ENCODE results near the gene TRAPPC6A.
"Not testable (repeated sequence)": the region's sequence is repeated elsewhere in the genome, so short reads cannot be mapped to it uniquely, and the experiment has no call there.

TRAPPC6A gene

DNA sequence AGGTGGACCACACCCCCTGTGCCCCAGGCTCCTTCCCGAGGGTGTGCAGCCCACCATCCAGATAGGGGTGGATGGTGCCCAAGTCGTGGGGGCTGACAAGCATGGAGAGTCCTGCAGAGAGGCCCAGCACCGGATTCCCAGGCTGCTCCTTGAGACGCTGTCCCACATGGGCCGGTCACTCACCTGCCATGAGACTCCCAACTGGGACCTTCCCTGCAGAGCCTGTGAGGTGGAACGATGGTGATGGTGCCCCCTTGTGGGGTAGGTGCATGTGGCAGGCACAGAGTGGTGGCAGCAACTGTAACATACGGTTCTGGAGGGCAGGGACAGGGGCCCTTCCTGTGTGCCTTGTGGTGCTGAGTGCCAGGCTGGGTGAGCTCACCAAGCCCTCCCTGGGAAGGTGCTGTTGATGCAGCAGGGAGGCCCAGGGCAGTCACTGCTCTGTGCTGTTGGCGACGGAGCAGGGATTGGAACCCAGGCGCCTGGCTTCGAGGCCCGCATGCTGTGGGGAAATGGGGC is 52.0 kb downstream of the TRAPPC6A start:
- DNase-seq = no peak

DNA sequence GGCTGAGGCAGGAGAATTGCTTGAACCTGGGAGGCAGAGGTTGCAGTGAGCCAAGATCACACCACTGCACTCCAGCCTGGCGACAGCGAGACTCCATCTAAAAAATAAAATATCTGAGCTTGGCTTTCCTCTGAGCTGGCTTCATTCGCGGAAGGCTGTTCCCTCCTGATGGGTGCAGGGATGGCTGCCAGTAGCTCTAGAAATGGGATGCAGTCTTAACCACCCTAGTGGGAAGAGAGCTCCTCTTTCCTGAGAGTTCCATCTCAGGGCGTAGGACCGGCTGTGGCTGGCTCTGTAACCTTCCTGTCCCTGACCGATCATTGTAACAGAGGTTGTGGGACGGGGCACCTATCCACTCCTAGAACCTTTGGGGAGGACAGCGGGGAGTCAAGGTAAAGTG is 52.7 kb downstream of the TRAPPC6A start:
- no peak for DNase-seq

DNA sequence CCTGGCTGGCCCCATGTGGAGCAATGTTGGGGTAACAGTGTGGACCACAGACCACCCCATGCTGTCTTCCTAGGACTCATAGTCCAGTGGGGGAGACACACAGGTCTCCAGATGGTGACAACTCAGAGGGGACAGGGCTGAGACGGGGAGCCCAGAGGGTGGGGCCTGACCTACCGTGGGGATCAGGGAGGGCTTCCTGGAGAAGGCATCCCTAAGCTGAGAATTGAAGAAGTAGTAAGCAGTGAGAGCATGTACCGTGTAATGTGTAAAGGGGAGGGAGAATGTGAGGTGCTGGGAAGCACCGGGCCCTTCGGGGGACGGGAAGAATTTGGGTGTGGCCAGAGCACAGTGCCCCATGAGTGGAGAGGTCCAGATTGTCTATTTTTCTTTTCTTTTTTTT is 54.0 kb downstream of the TRAPPC6A start:
- DNase-seq = no peak

DNA sequence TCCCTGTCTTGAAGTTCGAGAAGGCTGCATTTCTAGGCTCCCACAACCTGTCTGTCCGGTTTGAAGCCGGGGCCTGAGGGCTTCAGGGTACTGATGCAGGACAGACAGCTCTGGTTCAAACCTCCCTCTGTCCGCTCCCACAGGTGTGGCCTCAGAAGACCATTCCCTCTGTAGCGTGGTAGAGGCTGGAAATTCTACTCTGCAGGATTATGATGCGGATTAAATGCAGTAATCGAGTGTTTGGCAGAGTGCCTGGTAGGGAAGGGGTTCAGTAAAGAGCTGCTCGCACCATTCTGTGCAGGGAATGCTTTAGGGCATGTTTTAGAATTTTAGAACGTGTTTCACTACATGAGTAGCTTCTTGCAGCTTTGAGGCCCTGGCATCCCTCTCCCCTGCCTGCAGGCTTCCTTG is 54.6 kb downstream of the TRAPPC6A start:
- DNase-seq = no peak

DNA sequence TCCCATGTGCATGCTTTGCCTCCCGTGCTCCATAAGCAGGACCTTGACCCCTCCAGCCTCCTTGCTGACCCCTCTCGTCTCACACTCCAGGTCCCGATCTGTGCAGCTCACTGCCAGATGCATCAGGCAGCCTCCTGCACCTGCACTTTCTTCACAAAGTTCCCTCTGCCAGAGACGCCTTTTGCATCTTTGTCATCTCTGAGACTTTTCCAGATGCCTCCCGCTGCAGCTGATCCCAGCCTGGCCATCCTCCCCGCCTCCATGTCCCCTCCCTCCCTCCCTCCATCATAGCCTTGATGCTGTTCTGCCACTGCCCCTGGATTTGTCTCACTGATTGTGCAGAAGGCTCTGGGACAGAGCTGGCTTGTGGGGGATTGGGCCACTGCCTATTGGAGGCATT is 55.2 kb downstream of the TRAPPC6A start:
- DNase-seq = no peak

DNA sequence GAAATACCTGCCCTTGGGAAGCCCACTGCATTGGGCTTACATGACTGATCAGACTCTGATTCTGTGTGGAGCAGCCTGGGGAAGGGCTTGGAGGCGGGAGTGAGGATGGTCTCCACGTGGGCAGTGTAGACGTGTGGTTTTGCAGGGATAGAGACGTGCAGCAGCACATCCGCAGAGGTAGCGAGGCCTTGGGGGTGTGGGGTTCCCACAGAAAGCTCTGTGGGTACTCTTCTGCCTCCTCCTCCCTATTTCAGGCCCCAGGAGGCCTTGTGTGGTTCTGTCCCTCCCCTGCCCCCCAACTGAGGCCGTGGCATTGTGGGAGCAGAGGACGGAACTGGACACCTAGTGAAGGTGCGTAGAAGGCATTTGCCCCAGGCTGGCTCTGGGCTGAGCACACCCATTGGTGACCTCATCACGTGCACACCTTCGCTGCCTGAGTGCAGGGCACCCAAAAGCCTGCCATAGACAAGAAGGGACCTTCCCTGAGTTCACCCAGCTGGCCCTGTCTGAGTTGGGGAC is 56.2 kb downstream of the TRAPPC6A start:
- DNase-seq = no peak

DNA sequence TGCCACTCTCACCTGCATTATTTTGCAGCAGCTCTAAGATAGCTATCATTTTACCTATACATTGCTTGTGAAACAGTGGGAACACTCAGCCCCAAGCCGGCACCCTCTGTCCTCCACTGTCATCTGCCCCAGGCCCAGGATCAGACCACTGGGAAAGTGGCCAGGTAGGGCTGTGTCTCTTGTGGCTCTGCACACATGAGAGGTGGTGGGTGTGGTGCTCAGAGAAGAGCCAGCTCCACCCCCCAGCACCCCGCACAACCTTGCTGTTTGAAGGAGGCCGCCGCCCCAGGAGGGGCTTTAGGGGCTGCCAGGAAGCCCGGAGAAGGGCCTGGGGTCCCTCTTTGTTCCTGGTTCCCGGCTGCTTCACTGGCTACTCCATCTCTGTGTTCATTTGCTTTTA is 58.5 kb downstream of the TRAPPC6A start:
- no peak for DNase-seq

DNA sequence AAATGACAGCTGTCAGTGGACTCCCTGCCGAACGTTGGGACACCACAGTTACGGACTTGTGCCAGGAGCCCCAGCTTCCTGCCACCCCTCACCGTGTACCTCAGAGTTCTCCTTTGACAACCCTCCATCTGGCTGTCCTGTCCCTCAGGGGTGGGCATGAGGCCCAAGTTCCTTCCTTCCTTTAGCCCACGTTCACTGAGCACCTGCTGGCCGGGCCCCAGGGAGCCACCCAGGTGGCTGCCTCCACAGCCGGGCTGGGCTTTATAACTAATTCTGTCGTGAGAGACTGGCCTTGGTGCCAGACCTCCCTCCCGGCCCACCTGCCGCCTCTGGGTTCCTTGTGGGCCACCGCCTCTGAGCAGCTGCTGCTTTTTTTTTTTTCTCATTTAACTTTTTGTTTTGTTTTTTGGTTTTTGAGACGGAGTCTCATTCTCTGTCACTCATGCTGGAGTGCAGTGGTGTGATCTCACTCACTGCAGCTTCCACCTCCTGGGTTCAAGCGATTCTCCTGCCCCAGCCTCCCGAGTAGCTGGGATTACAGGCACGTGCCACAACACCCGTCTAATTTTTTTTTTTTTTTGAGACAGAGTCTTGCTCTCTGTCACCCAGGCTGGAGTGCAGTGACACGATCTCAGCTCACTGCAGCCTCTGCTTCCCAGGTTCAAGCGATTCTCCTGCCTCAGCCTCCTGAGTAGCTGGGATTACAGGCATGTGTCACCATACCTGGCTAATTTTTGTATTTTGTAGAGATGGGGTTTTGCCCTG is 59.3 kb downstream of the TRAPPC6A start:
- DNase-seq = not testable (repeated sequence)

DNA sequence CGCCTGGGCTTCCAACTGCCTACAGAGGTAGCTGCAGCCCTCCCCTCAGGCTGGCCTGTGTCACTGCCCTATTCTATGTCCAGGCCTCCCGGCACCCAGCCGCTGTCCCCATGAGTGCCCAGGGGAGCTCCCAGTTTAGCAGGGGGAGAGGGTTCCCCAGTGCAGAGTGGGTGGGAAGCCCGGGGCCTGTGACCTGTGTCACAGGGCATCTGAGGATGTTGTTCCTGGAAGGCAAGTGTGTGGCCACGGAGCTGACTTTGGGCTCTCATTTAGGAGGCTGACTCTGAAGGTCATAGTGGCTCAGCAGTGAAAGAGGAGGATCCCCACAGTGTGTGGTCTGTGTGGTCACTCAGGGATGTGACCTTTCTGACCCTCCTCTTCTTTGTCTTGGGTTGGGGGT is 59.9 kb downstream of the TRAPPC6A start:
- no peak for DNase-seq

DNA sequence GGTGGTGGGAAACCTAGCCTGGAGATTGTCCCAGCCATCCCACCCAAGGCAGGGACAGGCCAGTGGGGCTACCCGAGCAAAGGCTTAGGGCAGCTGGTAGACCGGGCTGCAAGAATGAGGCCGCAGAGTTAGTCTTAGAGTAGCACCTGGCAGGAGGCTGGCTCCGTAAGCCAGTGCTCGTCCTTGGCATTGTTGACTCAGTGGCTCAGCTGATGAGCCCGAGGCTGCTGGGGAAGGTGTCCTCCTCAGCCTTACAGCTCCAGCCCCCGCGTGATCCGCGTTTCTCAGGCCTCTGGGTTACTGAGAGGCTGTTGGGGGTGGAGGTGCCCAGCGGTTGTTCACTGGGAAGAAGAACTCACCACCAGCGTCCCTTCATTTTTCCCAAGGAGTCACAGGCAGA is 60.4 kb downstream of the TRAPPC6A start:
- no peak for DNase-seq

DNA sequence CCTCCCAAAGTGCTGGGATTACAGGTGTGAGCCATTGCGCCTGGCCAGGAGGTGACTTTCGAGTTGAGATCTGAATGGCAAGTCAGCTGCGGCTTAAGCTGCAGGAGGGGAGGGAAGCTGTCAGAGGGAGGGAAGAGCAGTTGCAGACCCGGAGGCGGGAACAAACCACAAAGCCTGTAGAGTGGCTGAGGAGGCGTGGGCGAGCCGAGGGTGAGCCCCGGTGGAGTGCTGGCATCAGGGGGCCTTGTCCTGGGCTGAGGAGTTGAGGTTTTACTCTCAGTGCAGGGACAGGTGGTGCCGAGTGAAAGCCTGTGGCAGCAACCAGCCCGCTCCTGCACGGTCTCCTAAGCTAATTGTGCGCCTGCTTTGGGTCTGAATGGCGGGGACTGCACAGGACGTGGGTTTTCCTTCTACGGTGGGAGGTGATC is 60.9 kb downstream of the TRAPPC6A start:
- DNase-seq = no peak

DNA sequence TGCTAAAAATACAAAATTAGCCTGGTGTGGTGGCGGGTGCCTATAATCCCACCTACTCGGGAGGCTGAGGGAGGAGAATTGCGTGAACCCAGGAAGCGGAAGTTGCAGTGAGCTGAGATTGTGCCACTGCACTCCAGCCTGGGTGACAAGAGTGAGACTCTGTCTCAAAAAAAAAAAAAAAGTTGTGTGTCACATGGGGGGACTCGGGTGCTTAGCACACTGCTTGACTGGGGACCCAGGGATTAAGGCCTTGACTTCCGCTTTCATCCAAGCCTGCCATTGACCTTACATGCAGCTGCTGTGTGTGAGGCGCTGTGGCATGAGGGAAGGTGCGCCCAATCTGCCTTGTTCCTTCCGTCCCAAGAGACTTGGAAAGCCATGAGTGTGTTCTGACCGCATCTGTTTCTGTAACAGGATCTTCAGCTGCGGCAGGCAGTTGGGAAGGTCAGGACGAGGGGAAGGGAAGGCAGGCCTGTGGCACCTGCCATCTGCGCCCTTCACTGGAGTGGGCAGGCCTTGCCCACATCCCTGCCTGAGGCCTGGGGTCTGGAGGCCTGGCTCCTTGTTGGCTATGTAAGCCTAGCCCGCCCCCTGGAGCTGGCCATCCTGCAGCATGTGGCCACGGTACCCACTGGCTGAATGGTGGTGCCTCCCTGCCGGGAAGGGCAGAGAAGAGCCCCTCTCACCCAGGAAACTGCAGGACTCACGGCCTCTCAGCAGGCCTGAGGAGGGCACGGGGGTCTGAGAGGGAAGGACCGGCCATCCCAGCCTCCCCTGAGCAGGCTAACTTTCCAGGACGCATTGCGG is 62.0 kb downstream of the TRAPPC6A start:
- no peak for DNase-seq

DNA sequence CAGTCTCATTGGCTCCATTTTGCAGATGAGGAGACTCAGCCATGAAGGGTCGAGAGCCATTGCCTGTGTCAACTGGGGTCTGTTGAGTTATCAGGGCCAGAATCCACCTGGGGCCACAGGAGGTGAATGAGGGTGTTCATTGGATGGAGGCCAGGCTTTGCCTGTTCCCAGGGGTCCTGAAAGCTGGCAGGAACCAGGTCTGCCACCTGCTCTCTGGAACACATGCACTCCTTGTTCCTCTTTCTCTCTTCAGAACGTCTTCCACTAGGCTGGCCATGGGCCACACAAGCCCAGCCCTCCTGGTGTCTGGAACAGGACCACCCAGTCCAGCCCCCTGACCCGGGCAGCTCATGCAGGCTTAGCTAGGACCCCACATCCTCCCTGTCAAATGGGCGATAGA is 63.9 kb downstream of the TRAPPC6A start:
- peak; percentile 34 for DNase-seq

DNA sequence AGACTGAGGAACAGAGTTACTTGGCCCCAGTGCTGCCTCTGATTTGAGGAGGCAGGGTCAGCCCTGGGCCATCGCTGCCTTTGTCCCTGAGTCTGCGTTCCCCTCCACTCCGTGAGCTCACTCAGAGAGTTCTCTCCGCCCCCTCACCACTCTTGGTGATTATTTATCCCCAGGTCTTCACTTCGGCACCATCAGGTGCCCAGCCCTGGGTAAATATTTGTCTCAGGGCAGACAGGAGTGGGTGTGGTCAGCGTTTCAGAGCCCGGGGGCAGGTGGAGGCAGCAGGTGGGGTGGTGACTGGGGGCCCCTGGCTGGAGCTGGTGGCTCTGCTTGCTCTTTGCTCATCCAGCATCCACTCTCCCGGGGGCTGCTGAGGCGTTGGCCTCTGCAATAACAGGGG is 64.4 kb downstream of the TRAPPC6A start:
- peak; percentile 59 for DNase-seq

All from NCI-H1436 treated with DMSO at 0.1 percent for 48 hours (cell line).